SH-SY5Y (cell line): ENCODE results near the gene CREBBP.

ENCODE experiments used
- GATA2 ChIP-seq: IDR thresholded peaks from 2 replicates; pipeline ENCODE4 v1.6.1; 2011; ENCODE audit warnings: mild to moderate bottlenecking, low read depth, low read length
- GATA3 ChIP-seq: IDR thresholded peaks from 2 replicates; pipeline ENCODE4 v1.6.1; 2011; ENCODE audit warnings: low read depth, mild to moderate bottlenecking, low read length, moderate library complexity

DNA sequence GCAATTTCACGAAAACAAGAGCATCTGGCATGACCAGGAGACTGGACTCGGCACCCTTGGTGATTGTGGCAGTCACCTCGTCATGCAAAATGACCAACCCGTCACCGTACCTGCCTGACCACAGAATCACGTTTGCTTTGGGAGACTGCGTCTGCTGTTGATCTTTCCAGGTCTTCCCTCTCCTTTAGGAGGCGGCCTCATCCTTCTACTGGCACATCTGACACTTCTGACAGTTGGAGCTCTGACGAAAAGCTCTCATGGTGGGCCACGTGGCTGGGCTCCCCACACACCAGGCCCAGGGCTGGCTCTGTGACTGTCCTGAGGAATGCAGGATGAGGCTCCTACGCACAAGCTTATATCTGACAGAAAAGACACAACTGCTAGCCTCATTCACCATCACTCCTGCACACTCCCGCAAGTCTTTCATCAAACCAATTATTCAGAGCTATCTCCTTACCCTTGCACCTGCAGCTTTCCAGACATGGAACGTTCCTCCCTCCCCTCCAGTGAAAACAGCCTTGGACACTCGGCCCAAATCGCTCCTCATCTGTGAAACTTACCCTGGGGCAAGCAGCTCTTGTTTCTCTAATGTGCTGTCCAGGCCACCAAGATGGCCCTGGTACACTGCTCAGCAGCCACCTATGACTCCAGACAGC lies 166.8 kb downstream of the CREBBP start:
- TF ChIP-seq GATA3 = no peak
- TF ChIP-seq GATA2 = no peak
